Right ventricle myocardium superior (tissue), 1 donor: ENCODE measurements around the gene NUDC. TPM values are rescaled to one million over a fixed set of nuclear protein-coding genes. Genes with fewer than 3 reads are reported as not detected.

Experiments
- ATAC-seq: fragments of 200-7000 bp; cut with Tn5 transposase; one replicate; pipeline ENCODE4 v1.9.1; 2020; ENCODE audit warnings: mild to moderate bottlenecking; ENCODE audit not compliant: poor library complexity
- DNase-seq: peaks from one replicate; pipeline ENCODE4 v3.0.0-alpha.2; 2020
- intact Hi-C: fragments of 100-400 bp; cut with DNase I; formaldehyde crosslinking; loops from one replicate; pipeline ENCODE4 v1.11.2; 2022
- total RNA-seq: library from RNA; stranded (reverse); fragmentation: NEBNext Ultra II Directional; extraction: Animal tissue kit (Norgen Biotek cat#: 25700); gene quantifications from one replicate; pipeline ENCODE4 v1.2.1, GENCODE V29; 2021
- donor health status: DM: no; HTN: yes; CAD: no; lungs with severe emphysema.

NUDC gene
- total RNA-seq, 1 donor from 2014 or later: 78.1 TPM

DNA sequence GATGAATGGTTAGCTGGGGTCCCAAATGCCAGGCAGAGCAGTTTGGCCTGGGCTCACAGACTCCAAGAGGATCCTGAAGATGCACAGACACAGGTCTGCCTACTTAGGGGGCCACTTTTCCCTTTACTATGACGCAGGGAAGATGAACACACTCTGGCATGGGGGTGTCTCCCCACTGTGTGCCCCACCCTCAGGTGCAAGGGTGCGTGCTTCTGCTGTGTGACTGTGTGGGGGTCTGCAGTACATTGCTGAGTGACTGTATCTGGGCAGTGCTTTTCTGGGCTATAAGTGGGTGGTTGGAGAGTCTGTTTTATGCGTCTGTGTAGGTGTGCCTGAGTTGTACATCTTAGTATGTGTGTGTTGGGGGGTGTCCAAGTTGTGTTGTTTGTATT, 11.6 kb upstream of the NUDC start:
- DNase-seq (no peak), ATAC-seq (no peak)
- intact Hi-C loops: no loop called here

DNA sequence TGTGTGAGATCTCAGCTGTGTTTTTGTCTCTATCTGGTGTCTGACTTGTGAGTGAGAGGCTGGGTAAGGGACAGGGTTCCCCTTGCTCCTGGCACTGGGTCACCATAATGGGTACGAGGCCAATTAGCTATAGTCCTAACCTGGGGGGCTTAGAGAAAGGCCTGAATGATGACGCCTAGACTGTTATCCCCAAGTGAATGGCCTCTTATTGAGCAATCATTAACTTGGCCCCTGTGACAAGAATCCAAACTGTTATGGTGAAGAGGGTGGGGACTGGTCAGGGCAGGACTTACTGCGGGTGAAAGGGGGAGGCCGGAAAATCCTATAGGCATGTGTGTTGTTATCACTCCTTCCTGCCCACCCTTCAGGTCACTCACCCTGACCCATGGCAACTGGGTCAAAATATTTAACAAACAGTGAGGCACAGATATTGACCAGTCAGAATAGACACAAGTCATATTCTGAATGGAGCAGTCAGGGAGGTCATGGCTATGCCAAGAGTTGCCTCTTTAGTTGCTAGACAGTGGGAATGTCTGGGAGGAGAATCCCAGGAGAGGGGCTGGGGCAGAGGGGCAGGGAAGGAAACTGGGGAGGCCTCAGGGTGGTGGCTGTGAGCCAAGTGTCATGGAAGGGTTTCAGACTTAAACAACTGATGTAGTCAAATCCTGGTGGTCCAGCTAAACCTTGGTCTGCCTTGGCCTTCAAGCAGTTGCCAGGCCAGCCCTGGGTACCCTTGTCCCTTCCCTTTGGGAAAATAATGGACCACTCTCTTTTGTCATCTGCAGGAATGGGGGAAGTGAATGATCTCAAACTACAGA, 11.0 kb upstream of the NUDC start:
- ATAC-seq: no peak
- intact Hi-C loops: no loop called here
- DNase-seq: no peak

DNA sequence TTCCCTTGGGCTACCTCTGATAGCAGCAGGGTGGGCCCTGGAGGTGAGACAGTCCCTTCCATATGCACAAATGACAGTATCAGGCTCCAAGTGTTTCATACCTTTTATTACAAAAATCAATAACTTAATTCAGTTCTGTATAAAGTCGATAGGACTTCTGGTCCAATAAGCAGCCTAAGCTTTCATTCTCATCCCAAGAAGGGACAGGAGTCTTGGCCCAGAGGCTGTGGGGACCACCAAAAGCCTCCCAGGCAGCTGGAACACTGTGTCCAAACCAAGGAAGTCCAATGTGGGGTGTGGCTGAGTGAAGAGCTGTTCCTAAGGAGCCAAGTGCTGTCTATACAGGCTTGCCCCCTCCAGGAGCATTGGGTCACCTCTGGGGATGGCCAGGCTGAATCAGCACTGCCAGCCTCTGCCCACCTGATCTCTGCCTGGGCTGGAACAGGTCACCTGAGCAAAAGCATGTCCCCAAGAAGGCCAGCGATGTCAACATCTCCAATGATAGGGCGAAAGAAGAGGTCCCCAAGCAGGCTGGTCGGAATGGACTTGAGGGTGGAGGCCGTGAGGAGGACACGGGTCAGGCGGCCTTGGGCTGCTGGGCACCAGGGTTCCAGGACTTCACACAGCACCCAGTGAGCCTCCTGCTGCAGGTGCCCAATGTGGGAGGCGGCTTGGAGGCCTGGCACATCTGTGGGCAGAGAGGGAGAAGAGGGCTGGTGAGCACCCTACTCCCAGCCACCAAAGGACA, 10.0 kb upstream of the NUDC start:
- ATAC-seq (no peak), DNase-seq (no peak)
- intact Hi-C loops: no loop called here

DNA sequence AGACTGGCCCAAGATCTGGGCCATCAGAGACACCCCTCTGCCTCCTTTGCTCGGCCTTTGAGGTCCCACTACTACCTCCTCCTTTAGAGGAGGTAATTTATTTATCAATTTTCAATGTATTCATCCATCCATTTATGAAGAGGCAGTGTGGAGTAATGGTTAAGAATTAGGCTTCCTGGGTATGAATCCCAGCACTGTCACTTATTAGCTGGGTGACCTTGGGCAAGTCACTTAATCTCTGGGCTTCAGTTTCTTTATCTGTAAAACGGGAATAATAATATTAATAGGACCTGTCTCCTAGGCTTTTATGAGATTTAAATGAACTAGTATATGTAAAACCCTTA, 9.4 kb upstream of the NUDC start:
- ATAC-seq (no peak), DNase-seq (no peak)
- intact Hi-C loops: no loop called here

DNA sequence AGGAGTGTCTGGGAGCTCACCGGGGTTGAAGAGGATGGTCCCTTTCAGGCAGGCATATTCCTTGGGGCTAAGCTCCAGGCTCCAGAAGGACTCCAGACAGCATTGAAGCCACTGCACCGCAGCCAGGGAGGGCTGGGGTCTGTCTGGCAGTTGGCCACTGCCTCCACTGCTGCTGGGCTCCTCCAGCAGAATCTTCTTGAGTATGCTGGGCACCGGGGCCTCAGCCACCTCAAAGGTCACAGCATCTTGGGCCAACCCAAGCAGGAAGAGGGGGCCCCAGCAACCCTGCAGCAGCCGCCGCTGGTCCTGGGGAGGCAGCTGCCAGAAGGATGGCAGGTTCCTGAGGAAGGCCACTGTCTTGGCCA, 8.2 kb upstream of the NUDC start:
- intact Hi-C loops: no loop called here
- ATAC-seq (peak; percentile 11), DNase-seq (no peak)

DNA sequence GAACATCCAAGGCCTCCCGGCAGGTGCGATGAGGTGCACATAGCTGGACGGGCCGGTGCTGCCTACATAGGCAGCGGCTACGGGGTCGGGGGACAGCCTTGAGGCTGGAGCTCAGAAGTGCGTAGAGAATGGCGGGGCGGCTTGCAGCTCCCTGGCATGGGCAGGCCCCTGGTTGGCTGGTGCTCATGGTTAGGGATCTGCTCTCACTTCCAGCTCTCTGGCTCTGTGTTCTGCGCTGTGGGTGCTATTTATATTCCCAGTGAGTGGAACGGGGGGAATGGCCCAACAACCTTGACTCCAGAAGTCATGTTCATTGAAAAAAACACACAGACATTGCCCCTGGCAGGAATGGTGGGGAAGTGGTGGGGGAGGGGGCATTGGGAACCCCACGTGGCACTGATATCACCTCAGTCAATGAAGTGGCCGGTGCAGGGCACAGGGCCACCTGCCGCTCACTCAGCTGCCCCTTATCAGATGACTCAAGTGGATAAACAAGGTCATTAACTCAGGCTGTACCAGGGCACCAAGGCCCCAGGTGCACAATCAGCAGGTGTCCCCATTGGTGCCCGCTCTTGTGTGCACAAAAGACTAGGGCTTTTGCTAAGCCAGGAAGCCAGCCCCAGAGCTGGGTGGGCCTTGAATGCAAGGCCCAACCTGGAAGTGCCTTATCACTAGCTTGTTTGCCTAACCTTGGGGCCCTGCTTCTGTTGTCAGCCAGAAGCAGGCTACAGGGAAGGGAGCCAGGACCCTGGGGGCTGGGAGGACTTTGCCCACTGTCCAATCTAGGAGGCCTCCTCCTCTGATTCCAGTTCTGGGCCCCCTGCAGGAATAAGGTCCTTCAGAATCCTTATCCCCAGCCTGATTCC, 7.6 kb upstream of the NUDC start, which contains the start of gene NR0B2:
TSS of gene NR0B2 (minus strand) at position 222 of the 866 bp plus-strand sequence. CDS start at position 187, 35 bp downstream.
- intact Hi-C loops: no loop called here
- peak; percentile 75 for DNase-seq

DNA sequence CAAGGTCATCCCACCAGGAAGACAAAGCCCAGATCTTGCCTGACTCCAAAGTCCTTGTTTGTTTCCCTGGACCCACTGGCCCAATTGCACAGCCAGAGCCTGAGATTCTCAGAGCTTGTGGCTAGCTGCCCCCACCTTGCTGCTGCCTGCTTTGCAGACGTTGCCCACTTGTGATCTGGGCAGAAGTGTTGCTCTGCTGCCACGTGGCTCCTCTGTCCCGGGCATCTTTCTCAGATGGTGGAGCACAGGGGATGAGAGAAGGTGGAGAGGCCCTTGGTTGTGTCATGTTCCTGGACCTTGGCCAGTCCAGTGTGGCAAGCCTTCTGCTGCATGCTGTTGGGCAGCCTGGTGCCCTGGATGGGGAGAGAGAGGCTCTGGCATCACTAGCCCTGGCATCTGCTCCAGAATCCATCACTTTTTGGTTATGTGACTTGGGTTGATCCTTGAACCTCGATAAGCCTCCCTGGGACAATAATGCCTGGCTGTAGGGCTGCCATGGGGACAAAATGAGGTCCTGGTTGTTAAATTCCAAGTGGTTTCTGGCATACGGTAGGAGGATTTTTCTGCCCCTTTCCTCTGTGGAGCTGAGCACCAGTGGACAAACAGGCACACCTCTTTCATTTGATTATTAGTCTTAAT, 6.2 kb upstream of the NUDC start:
- intact Hi-C loops: no loop called here
- peak; percentile 61 for ATAC-seq

More for the DNA sequence above, 7.6 kb upstream of the NUDC start, which contains the start of gene NR0B2:
- peak; percentile 82 for ATAC-seq

DNA sequence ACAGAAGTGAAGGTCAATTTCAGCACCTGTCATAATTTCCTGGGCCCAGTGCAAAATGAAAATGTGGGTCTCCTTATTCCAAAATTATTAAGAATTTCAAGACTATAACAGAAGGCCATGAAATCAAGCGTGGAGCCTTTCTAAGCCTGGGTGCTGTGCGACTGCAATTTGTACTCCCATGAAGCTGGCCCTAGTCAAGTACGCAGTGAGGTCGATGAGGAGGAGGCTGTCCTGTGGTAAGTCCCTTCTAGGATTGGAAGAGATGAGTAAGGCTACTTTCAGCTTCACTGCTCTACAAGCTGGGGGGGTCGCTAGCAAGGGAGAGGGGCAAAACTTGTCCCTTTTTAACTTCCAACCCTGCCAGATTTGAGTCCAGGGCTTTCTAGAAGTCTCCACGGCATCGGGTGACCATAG, 410 bp upstream of the NUDC start:
- peak; percentile 35 for ATAC-seq
- intact Hi-C loops: no loop called here
- no peak for DNase-seq

More for the DNA sequence above, 6.2 kb upstream of the NUDC start:
- DNase-seq: peak; percentile 57

DNA sequence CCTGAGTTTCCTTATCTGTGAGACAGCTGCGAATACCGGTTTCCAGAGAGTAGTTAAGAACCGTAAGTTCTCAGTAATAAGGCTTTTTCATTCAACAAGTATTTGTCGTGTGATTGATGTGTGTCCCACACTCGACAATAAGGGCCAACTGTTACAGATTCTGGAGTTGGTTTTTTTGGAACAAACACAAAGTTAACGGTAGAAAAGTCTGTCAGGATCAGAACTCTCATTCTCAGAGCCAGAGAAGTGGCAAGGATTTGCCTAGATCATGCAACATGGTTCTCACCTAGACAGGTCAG, 837 bp downstream of the NUDC start:
- intact Hi-C loops: no loop called here
- no peak for ATAC-seq
- no peak for DNase-seq

DNA sequence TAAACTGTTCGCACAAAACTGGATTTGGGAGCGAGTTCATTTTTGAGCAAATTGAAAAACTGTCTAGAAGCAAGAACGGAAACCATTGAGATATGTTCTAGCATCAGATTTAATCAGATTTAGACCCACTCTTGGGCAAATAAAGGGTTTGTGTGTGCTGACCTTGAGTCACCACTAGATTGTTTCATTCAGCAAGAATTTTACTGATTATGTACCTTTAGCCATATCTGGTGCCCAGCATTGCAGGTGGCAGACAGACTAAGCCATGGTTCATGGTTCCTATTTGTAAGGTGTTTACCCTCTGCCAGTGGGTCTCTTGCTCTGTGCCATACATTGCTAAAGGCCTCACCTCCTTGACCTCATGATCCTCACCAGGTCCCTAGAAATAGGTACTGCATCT, 1.4 kb downstream of the NUDC start:
- DNase-seq: no peak
- intact Hi-C loops: no loop called here
- ATAC-seq: no peak

DNA sequence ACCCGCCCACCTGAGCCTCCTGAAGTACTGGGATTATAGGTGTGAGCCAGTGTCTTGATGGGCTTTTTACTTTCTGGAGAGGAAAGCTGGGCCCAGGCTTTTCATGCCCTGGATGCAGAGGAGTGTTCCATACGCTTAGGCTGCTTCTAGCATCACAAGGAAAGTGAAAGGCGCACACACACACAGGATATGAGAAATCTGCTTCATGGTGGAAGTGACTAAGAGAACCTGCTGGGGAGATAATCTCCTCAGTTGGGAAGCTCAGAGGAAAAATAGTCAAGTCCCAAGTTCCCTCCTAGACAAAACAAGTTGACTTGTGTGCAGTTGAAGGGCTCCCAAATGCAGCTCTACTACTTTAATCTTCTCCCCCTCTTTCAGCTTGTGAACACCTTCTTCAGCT, 2.2 kb downstream of the NUDC start:
- DNase-seq: no peak
- ATAC-seq: no peak
- intact Hi-C loops: no loop called here

DNA sequence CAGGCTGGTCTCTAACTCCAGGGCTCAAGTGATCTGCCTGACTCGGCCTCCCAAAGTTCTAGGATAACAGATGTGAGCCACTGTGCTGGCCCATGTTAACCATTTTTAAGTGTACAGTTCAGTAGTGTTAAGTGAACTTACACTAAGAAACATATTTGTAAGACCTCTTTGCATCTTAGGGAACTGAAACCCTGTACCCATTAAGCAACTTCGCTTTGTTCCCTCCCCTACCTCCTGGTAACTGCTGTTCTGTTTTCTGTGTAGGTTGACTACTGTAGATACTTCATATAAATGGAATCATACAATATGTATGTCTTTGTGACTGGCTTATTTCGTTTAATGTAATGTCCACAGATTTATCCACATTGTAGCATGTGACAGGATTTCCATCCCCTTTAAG, 11.0 kb downstream of the NUDC start:
- intact Hi-C loops: no loop called here
- no peak for DNase-seq
- ATAC-seq: no peak

DNA sequence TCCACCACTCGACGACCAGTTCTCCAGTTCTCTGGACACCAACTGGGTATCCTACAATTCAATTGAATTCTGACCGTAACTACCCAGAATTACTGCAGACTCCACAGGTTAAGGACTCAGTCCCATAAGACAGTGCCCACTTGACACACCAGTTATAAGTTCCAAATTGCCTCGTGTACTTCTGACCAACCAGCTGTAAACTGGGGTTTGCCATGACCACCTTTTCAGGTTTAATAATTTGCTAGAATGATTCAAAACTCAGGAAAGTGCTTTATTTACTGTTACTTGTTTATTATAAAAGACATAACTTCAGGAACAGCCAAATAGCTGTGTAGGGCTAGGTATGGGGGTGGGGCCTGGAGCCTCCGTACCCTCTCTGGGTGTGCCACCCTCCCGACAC, 15.3 kb downstream of the NUDC start:
- ATAC-seq: no peak
- intact Hi-C loops: no loop called here
- DNase-seq: no peak

DNA sequence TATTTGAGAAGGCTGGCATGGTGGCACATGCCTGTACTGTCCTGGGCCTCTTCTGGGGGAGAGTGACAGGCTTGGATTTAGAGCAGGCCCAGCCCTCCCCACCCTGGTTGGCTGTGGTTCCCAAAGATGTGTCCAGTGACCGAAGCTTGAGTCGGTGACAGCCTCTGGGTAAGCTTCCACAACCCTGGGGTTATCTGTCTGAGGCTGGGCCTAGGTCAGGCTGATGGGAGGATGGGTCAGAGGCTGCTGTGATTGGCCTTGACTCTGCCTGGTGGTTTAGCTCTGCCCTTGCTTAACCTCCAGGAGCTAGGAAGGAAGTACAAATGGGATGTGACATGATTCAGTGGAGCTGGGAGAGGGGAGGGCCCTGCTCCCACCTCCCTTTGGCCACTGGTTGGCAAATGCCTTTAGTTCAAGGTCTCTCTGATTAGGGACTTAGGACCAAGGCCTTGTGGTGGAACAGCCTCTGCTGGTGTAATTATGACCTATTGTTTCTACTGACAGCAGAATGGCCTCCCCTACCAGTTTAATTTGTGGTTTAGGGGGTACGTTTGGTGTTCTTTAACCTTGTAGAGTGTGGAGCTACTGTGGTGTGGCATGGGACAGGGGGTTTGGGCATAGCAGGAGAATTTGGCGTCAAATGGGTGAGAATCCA, 16.6 kb downstream of the NUDC start:
- ATAC-seq: peak; percentile 76
- peak; percentile 50 for DNase-seq
- intact Hi-C loops: no loop called here

DNA sequence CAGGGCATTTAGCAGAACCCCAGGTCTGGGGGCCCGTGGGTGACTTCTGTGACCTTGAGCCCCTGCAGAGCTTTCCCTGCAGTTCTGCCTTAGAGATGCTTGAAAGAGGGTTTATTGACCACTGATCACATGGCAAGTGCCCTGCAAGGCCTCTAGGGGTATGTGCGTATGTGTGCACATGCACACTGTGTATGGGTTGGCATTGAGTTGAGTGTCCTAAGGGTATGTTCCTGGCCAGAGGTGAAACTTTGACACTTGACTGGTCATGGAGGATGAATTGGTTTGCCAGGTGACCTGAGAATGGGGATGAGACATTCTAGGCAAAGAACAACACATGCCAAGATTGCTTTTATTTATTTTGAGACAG, 17.1 kb downstream of the NUDC start:
- no peak for DNase-seq
- intact Hi-C loops: no loop called here
- ATAC-seq: peak; percentile 4

DNA sequence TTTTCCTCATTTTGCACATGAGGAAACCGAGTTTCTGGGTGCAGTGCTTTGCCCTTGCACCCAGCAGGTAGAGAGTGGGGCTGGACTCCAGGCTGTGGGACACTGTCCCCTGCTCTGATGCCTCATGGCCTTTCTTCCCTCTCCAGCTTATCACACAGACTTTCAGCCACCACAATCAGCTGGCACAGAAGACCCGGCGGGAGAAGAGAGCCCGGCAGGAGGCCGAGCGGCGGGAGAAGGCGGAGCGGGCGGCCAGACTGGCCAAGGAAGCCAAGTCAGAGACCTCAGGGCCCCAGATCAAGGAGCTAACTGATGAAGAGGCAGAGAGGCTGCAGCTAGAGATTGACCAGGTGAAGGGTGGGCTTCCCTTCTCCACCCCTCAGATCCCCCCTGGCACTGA, 19.8 kb downstream of the NUDC start:
- intact Hi-C loops: no loop called here
- peak; percentile 14 for ATAC-seq
- DNase-seq: no peak

DNA sequence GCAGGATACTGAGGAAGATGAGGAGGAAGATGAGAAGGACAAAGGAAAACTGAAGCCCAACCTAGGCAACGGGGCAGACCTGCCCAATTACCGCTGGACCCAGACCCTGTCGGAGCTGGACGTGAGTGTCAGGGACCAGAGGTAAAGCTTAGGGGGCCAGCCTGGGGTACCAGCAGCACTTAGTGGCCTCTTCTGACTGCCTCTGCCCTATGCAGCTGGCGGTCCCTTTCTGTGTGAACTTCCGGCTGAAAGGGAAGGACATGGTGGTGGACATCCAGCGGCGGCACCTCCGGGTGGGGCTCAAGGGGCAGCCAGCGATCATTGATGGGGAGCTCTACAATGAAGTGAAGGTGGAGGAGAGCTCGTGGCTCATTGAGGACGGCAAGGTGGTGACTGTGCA, 21.1 kb downstream of the NUDC start:
- no peak for DNase-seq

DNA sequence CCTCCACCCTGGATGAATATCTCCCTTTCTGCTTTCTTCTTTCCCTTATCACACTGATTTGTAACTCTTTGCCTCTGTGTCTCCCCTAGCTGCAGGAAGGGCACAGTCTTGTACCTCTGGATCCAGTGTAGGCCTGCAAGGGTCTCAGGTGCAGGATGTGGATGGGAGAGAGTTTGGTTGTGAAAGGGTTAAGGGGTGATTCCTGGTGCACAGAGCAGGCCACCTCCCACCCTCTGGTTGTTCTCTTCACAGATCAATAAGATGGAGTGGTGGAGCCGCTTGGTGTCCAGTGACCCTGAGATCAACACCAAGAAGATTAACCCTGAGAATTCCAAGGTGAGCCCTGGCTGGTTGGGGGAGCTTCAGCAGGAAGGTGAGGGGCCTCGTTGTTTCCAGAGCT, 23.6 kb downstream of the NUDC start:
- ATAC-seq: no peak
- intact Hi-C loops: no loop called here

More for the DNA sequence above, 21.1 kb downstream of the NUDC start:
- intact Hi-C loops: no loop called here
- no peak for ATAC-seq

DNA sequence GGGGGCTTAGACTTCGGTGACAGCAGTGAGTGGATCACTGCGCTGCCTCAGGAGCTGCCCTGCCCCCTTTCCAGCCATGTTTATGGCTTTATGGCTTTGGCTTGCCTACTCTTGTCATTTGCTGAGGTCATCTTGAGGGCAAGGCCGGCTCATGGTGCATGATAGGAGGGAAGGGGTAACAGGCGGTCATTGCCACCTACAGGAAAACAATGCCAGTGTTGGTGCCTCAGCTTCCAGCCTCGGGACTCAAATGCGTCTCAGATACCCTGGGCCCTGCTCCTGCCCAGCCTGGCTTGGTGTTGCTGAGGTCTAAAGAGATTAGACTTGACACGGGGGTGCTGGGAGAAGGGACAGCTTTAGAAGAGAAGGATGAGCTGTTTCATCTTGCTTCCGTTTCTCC, 24.2 kb downstream of the NUDC start:
- DNase-seq (no peak), ATAC-seq (peak; percentile 54)
- intact Hi-C loops: no loop called here

More for the DNA sequence above, 23.6 kb downstream of the NUDC start:
- no peak for DNase-seq
